Sigmoid colon (tissue), 7 donors: Measurements from ENCODE around the gene PHACTR3. TPM values are rescaled to one million over a fixed set of nuclear protein-coding genes. Genes with fewer than 3 reads are reported as not detected.

Source experiments
- DNase-seq: peaks from one replicate; pipeline ENCODE4 v3.0.0-alpha.2; 2019
- H3K27ac ChIP-seq, 4 donors: fragments of 200-600 bp; sonication (generic); one replicate each; pipeline ENCODE4 v1.5.1; 2016 to 2019; ENCODE audit warnings: mild to moderate bottlenecking in 1 of 4
- H3K27me3 ChIP-seq, 3 donors: fragments of 200-600 bp; sonication (generic); one replicate each; pipeline ENCODE4 v1.5.1; 2019; ENCODE audit warnings: mild to moderate bottlenecking in 1 of 3
- H3K36me3 ChIP-seq, 4 donors: fragments of 200-600 bp; sonication (generic); one replicate each; pipeline ENCODE4 v1.5.1; 2016 to 2019
- H3K4me1 ChIP-seq, 4 donors: fragments of 200-600 bp; sonication (generic); one replicate each; pipeline ENCODE4 v1.5.1; 2017 to 2019
- H3K4me3 ChIP-seq, 4 donors: fragments of 200-600 bp; sonication (generic); one replicate each; pipeline ENCODE4 v1.5.1; 2017 to 2019; ENCODE audit warnings: mild to moderate bottlenecking in 2 of 4, moderate library complexity in 1 of 4
- H3K9me3 ChIP-seq, 4 donors: fragments of 200-600 bp in 3 of 4; sonication (generic) in 3 of 4; one replicate each; pipeline versions ENCODE4 v1.5.1 to v1.6.1; 2013 to 2019
- EP300 ChIP-seq, 4 donors: sonication (generic); formaldehyde crosslinking; IDR thresholded peaks; one replicate each; pipeline ENCODE4 v1.6.1; 2017; ENCODE audit warnings: antibody characterized with exemption in 4 of 4
- POLR2A ChIP-seq, 2 donors: fragments of 450-650 bp; IDR thresholded peaks; one replicate each; pipeline ENCODE4 v1.6.1; 2016; ENCODE audit warnings: antibody characterized with exemption in 2 of 2, mild to moderate bottlenecking in 2 of 2, moderate library complexity in 2 of 2
- POLR2AphosphoS5 ChIP-seq, 4 donors: sonication (generic); formaldehyde crosslinking; IDR thresholded peaks; one replicate each; pipeline ENCODE4 v1.6.1; 2017; ENCODE audit warnings: antibody characterized with exemption in 4 of 4
- WGBS, 2 donors: extraction: QIAGEN DNeasy Blood & Tissue Kit; methylation state at CpG; one replicate each; pipeline ENCODE4 v1.1.7; 2013; 5-methylcytosine and 5-hydroxymethylcytosine counted together
- intact Hi-C: fragments of 100-400 bp; cut with DNase I; formaldehyde crosslinking; loops from one replicate; pipeline ENCODE4 v1.15.1; 2023
- polyA plus RNA-seq, 3 donors: library from polyadenylated mRNA; stranded (reverse); fragments of 200-250 nt; gene quantifications; one replicate each; pipeline ENCODE4 v1.2.3, GENCODE V29; 2013
- total RNA-seq, 4 donors: library from RNA; depleted of rRNA; stranded (reverse); fragments of >200 nt; gene quantifications; one replicate each; pipeline ENCODE4 v1.1.0, GENCODE V29; 2016
- TF ChIP-seq, protein P1 (sequence below), 4 experiments: fragments of 450-650 bp in 3 of 4; fragments of 200-600 bp in 1 of 4; IDR thresholded peaks; one replicate each; pipeline ENCODE4 v1.5.1; 2016 to 2019; ENCODE audit warnings: antibody characterized with exemption in 4 of 4, mild to moderate bottlenecking in 3 of 4, moderate library complexity in 2 of 4
- donor health status: healthy with polysubstance abuse.
- donor health status: Bipolar disorder and iron deficiency.
- donor health status: healthy.

The PHACTR3 gene
- total and polyA plus RNA-seq, 7 donors: under 0.01 to 1.5 (median 0.81) TPM

DNA sequence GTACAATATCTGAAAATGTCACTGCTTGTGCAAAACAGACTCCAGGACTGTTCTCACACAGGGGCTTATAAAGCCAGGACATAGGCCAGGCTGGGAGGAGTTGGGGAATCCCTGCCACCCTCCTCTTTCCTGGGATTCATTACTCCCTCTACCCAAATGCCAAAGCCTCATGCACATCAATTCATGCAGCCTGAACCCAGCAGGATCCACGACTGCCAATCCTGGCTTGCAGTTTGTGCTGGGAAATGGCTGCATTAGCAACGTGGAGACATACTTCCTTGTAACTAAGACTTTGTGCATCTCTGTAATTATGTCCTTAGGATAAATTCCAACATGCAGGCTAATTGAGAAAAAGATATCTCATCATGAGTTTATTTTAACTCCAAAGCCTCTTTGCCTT lies 185.3 kb downstream of the PHACTR3 start:
- no peaks in the 10 kb centered on the region for H3K4me1 ChIP-seq
- peaks cover 0 to 8% (median 1%) of the 10 kb centered on the region in 4 donors for H3K9me3 ChIP-seq
- H3K27me3 ChIP-seq: no peaks in the 10 kb centered on the region
- peak; percentile 5 for DNase-seq
- no peak overlapping the region for H3K27ac ChIP-seq
- 36 to 39% methylated on average over 2 of the region's 2 CpGs for WGBS, 2 donors
- TF ChIP-seq POLR2A (IDR thresholded peaks at IDR 0.05): no peak
- no peak for TF ChIP-seq POLR2AphosphoS5 (IDR thresholded peaks at IDR 0.05)
- TF ChIP-seq, protein P1, sequence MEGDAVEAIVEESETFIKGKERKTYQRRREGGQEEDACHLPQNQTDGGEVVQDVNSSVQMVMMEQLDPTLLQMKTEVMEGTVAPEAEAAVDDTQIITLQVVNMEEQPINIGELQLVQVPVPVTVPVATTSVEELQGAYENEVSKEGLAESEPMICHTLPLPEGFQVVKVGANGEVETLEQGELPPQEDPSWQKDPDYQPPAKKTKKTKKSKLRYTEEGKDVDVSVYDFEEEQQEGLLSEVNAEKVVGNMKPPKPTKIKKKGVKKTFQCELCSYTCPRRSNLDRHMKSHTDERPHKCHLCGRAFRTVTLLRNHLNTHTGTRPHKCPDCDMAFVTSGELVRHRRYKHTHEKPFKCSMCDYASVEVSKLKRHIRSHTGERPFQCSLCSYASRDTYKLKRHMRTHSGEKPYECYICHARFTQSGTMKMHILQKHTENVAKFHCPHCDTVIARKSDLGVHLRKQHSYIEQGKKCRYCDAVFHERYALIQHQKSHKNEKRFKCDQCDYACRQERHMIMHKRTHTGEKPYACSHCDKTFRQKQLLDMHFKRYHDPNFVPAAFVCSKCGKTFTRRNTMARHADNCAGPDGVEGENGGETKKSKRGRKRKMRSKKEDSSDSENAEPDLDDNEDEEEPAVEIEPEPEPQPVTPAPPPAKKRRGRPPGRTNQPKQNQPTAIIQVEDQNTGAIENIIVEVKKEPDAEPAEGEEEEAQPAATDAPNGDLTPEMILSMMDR (IDR thresholded peaks at IDR 0.05): no peak
- no peak for TF ChIP-seq EP300 (IDR thresholded peaks at IDR 0.05)
- no peak overlapping the region for H3K4me3 ChIP-seq
- no peaks in the 10 kb centered on the region for H3K36me3 ChIP-seq
- intact Hi-C loops: no loop called here

DNA sequence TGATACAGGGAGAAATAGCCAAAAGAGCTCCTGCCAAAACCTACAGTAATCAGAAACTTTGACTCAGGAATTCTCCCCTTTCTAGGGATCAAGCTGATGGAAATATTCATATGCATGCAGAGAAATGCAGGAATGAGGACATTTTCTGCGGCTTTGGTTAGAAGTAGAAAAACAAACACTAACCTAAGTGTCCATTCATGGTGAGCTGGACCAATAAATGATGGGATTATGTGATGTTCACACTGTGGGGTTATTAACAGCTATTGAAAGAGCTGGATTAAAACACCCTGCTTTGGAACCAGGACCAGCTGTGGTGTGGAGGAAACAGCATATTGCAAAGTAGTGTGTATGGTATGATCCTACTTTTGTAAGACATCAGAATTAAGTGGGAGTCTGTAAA lies 186.0 kb downstream of the PHACTR3 start:
- Histone ChIP-seq H3K27me3 (no peaks in the 10 kb centered on the region), H3K9me3 (peaks cover 0 to 8% (median 1%) of the 10 kb centered on the region in 4 donors), H3K36me3 (no peaks in the 10 kb centered on the region), H3K4me3 (no peak overlapping the region), H3K27ac (no peak overlapping the region), H3K4me1 (no peaks in the 10 kb centered on the region)
- TF ChIP-seq, protein P1 (IDR thresholded peaks at IDR 0.05): no peak
- no peak for TF ChIP-seq EP300 (IDR thresholded peaks at IDR 0.05)
- TF ChIP-seq POLR2A (IDR thresholded peaks at IDR 0.05): no peak
- no peak for TF ChIP-seq POLR2AphosphoS5 (IDR thresholded peaks at IDR 0.05)
- 67 to 95% methylated on average over 1 of the region's 1 CpG for WGBS, 2 donors
- intact Hi-C loops: no loop called here
- DNase-seq: no peak

DNA sequence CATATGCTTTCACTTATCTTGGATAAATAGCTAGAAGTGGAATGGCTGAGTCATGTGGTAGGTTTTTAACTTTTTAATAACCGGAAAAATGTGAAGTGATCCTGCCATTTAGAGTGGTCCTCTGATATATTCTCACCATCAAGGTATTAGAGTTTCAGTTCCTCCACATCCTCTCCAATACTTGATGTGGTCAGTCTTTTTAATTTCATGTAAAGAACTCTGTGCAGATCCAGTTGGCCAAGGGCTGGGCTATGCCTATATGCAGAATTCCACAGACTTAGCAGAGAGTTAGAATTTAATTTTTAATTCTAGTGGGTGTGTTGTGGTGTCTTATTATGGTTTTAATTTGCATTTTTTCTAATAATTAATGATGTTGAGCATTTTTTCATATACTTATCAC lies 188.0 kb downstream of the PHACTR3 start:
- Histone ChIP-seq H3K4me1 (no peaks in the 10 kb centered on the region), H3K27me3 (no peaks in the 10 kb centered on the region), H3K4me3 (no peak overlapping the region), H3K27ac (no peak overlapping the region), H3K9me3 (peaks cover 0 to 8% (median 4%) of the 10 kb centered on the region in 4 donors), H3K36me3 (no peaks in the 10 kb centered on the region)
- WGBS, 2 donors: 94 to 96% methylated on average over 1 of the region's 1 CpG
- DNase-seq: no peak
- intact Hi-C loops: no loop called here
- no peak for TF ChIP-seq EP300 (IDR thresholded peaks at IDR 0.05)
- TF ChIP-seq POLR2A (IDR thresholded peaks at IDR 0.05): no peak
- no peak for TF ChIP-seq POLR2AphosphoS5 (IDR thresholded peaks at IDR 0.05)
- TF ChIP-seq, protein P1 (IDR thresholded peaks at IDR 0.05): no peak

DNA sequence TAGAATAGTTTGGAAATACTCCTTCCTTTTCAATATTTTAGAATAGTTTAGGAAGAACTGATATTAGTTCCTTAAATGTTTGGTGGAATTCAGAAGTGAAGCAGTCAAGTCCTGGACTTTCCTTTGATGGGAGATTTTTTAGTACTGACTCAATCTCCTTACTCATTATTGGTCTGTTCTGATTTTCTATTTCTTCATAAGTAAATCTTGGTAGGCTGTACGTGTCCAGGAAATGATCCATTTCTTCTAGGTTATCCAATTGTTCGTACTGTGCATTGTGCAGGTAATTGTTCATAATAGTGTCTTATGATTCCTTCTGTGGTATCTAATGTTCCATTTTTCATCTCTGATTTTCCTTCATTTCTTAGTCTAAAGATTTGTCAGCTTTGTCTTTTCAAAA lies 190.2 kb downstream of the PHACTR3 start:
- TF ChIP-seq POLR2AphosphoS5 (IDR thresholded peaks at IDR 0.05): no peak
- no peak for TF ChIP-seq POLR2A (IDR thresholded peaks at IDR 0.05)
- TF ChIP-seq EP300 (IDR thresholded peaks at IDR 0.05): no peak
- TF ChIP-seq, protein P1 (IDR thresholded peaks at IDR 0.05): no peak
- Histone ChIP-seq H3K4me1 (no peaks in the 10 kb centered on the region), H3K27me3 (no peaks in the 10 kb centered on the region), H3K4me3 (no peak overlapping the region), H3K27ac (no peak overlapping the region), H3K9me3 (peaks cover 0 to 8% (median 5%) of the 10 kb centered on the region in 4 donors), H3K36me3 (no peaks in the 10 kb centered on the region)
- DNase-seq: no peak
- WGBS, 2 donors: 72 to 89% methylated on average over 2 of the region's 2 CpGs
- intact Hi-C loops: no loop called here

DNA sequence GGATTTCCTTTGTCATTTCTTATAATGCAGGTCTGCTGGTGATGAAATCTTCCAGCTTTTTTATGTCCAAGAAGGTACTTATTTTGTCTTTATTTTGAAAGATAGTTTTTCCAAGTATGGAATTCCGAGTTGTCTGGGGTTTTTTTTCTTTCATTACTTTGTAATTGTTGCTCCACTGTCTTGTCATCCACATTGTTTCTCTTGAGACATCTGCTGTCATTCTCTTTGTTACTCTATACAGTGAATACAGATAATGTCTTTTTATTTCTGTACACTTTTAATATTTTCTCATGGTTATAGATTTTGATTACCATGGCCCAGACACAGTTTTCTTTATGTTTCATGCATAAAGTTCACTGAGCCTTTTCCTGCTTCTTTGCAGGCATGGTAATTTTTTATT lies 196.0 kb downstream of the PHACTR3 start:
- intact Hi-C loops: no loop called here
- Histone ChIP-seq H3K36me3 (no peaks in the 10 kb centered on the region), H3K27ac (no peak overlapping the region), H3K4me1 (no peaks in the 10 kb centered on the region), H3K4me3 (no peak overlapping the region), H3K9me3 (peaks cover 0 to 7% (median 2%) of the 10 kb centered on the region in 4 donors), H3K27me3 (no peaks in the 10 kb centered on the region)
- TF ChIP-seq, protein P1 (IDR thresholded peaks at IDR 0.05): no peak
- no peak for TF ChIP-seq EP300 (IDR thresholded peaks at IDR 0.05)
- no peak for TF ChIP-seq POLR2A (IDR thresholded peaks at IDR 0.05)
- TF ChIP-seq POLR2AphosphoS5 (IDR thresholded peaks at IDR 0.05): no peak
- no peak for DNase-seq
- WGBS, 2 donors: 51 to 66% methylated on average over 1 of the region's 1 CpG
